SK-N-DZ (cell line): Measurements from ENCODE around the gene EN1.
A peak's percentile ranks its signal among the peaks of the same experiment; 100 is the strongest.

ENCODE experiments used
- DNase-seq: peaks from one replicate; pipeline ENCODE4 v3.0.0-alpha.2; 2015; ENCODE audit warnings: low spot score

EN1 gene

GRCh38 chr2:118856330-118856977 lies 9.0 kb upstream of the EN1 start:
- DNase-seq: no peak

DNA sequence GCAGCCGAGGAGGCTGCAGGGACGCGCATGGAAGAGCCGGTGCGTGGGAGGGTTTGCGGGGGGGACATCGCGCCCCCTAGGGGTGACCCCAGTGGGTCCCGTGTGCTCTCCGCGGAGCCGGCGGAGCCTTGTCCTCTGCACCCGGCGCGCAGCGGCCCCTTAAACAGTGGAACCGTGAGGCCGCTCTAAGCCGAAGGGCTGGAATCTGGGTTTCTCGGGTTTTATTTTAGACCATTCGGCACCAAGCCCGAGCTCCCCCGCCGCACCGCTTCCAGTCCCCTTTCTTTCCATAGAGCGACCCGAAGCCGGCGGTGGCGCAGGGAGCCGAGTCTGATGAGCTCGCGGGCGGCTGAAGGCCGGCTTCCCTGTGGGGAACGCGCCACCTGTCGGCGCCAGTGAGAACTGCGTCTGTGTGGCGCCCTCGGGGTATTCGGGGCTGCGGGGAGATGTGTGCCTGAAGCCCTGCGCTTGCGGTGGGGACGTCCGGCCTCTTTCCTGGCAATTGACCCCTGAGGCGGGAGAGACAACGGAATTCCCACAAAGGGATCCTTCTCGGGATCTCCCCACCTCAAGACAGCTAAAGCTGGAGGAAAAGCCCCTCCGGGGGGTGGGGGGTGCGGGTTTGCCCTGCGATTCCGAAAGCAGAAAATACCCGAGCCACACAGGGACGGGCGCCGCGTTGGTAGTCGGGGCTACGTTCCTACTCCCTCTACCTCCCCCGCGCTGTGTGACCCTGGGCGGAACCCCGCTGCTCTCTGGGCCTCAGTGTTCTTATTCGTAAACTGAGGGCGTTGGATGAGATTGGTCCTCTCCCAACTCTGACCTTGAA lies 8.2 kb upstream of the EN1 start:
- peak; percentile 64 for DNase-seq

DNA sequence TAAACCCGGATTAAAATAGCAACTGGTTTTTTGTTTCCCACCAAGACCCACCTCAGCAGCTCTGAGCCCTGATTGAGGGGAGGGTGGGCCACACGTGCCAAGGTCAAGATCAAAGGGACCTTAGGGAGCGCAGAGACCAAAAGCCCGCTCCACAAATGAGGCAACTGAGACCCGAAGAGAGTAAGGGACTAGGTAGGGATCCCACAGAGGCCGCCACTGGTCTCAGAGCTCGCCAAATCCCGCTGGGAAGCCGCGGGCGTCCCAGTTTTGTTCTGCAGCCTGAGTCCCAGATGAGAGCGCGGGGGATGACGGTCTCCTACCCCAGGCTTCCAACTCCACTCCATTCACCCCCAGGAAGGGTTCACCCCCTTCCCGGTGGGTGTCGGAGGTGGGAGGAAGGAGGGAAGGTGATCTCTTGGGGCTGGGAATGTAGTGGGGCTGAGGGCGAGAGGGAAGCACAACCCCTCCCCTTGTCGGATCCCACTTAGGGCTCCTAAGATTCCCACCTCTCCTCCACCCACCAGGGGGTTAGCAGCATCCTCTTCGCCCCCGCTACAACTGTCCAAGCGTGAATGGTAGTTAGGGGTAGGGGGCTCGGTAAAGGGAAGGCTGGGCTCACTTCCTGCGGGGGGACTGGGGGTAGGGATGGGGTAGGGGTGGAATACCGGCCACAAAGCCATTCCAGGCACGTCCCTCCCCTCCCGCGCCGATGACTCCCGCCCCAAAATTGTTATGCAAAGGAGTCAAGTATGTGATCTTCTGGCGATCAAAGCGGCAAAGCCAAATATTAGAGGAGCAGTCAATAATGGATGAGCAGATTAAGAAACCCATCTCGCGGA lies 7.3 kb upstream of the EN1 start:
- DNase-seq: no peak

GRCh38 chr2:118853651-118854291 lies 6.3 kb upstream of the EN1 start:
- no peak for DNase-seq

- no peak for DNase-seq
Observed at GRCh38 chr2:118853129-118853640, 5.7 kb upstream of the EN1 start.

GRCh38 chr2:118852605-118853128 lies 5.2 kb upstream of the EN1 start:
- no peak for DNase-seq

- DNase-seq: no peak
Observed at GRCh38 chr2:118851650-118852049, 4.2 kb upstream of the EN1 start.

- no peak for DNase-seq
Observed at GRCh38 chr2:118850901-118851415, 3.5 kb upstream of the EN1 start.

- no peak for DNase-seq
Observed at GRCh38 chr2:118850168-118850900, 2.9 kb upstream of the EN1 start.

- DNase-seq: no peak
Observed at GRCh38 chr2:118849226-118850167, 2.0 kb upstream of the EN1 start.

DNA sequence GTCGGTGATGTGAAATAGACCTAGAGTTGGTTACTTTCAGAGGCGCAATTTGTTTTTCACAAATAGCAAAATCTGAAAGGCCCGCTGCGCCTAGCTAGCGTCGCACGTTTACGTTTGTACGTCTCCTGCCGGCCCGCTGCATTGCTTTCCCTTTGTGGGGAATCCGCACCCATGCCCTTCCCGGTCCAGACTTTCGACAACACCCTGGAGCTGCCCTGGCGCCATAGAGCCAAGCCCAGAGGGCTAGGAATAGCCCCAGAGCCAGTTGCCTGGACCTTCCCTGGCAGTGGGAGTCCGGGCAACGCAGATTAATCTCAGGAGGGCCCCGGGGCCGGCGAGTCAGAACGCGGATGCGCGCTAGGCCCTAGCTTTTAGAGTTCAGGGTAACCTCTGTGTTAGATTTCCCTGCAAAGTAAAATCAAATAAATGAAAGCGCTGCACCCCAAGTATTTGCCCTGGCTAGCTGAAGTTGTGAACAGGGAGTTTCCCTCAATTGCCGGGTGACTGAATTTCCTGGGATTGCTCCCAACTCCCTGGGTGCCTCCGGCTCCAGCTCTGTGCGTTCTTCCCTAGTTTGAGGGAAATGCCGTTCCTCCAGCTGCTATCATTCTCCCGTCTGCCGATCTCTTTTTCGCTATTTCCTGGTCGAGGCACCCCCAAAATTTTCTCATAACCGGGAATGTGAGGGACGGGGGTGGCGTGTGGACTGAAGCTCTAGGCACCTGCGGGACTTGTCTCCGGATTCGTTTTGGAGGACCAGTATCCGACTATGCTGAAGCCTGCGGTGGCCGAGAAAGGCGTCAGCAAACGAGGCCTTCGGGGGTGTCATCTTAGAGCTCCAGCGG lies 1.2 kb upstream of the EN1 start:
- DNase-seq: no peak

GRCh38 chr2:118847762-118848172 lies 319 bp upstream of the EN1 start:
- DNase-seq: peak; percentile 47

DNA sequence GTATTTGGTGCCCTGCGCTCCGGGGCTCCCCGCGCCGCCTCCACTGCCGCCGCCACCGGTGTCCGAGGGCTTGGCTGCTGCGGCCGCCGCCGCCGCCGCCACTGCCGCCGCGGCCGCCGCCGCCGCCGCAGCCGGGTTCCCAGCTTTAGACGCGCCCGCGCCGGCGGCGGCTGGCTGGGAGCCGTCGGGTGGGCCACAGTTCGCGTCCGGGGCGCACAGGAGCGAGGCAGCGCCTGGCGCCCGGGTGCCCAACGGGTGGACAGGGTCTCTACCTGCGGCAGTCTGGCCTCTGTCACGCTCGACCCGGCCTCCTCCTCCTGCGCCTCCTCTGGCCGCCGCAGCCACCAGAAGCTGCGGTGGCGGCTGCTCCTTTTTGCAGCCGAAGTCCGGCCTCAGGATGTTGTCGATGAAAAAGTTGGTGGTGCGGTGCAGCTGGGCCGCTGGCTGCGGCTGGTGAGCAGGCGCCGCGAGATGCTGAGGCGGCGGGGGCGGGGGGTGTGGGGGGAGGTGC lies 951 bp downstream of the EN1 start:
- no peak for DNase-seq

GRCh38 chr2:118845522-118846441 lies 1.7 kb downstream of the EN1 start:
- no peak for DNase-seq

DNA sequence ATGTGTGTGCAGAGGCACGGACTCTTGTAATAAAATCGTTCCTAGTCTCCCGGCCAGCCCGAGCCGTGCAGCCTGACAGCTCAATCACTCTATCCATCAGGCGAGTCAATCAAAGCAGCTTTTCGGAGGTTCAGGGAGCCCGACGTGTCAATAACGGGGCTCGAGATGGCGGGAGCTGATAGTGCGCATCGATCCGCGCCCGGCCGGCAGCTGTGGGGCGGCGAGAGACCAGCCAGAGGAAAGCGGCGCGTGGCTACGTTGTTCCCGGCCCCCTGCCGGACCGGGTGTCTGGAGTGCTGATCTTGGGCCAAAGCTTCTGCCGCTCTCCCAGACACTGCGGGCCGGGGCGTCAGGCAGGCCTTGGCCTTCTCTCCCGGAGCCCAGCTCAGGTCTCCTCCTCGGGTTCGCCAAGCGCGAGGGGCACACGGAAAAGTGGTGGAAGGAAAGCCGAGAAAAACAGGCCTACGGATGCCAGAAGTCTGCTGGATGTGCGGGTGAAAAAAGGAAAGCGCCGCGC lies 2.4 kb downstream of the EN1 start:
- no peak for DNase-seq

- no peak for DNase-seq
Observed at GRCh38 chr2:118844261-118845004, 3.0 kb downstream of the EN1 start.
